Measurements from ENCODE around the gene LTB. TPM values are rescaled to one million over a fixed set of nuclear protein-coding genes. Genes with fewer than 3 reads are reported as not detected.

The LTB gene
- total and polyA plus RNA-seq, 2 donors from 2014 or later, result 6.6 to 18.5 TPM

GRCh38 chr6:31630177-31630934, 48.1 kb upstream of the LTB start:
- Histone ChIP-seq H3K27me3 (ENCODE audit: control insufficient read depth, insufficient read depth, low read length) (no peaks in the 10 kb centered on the region), H3K9ac (ENCODE audit: low read length in 3 of 3) (no peak overlapping the region), H3K4me1 (ENCODE audit: control insufficient read depth in 2 of 3, insufficient read depth in 2 of 3, low read depth in 1 of 3, low read length in 3 of 3) (no peaks in the 10 kb centered on the region), H3K27ac (ENCODE audit: low read depth in 2 of 2, low read length in 2 of 2) (no peak overlapping the region), H3K4me3 (ENCODE audit: low read length in 3 of 3) (no peak overlapping the region), H3K9me3 (ENCODE audit: control insufficient read depth in 2 of 3, insufficient read depth in 1 of 3, low read length in 3 of 3) (no peaks in the 10 kb centered on the region), H3K36me3 (ENCODE audit: control insufficient read depth in 2 of 3, insufficient read depth in 3 of 3, low read length in 3 of 3) (peaks cover 27 to 80% (median 43%) of the 10 kb centered on the region in 3 donors)
- TF ChIP-seq, protein P1, sequence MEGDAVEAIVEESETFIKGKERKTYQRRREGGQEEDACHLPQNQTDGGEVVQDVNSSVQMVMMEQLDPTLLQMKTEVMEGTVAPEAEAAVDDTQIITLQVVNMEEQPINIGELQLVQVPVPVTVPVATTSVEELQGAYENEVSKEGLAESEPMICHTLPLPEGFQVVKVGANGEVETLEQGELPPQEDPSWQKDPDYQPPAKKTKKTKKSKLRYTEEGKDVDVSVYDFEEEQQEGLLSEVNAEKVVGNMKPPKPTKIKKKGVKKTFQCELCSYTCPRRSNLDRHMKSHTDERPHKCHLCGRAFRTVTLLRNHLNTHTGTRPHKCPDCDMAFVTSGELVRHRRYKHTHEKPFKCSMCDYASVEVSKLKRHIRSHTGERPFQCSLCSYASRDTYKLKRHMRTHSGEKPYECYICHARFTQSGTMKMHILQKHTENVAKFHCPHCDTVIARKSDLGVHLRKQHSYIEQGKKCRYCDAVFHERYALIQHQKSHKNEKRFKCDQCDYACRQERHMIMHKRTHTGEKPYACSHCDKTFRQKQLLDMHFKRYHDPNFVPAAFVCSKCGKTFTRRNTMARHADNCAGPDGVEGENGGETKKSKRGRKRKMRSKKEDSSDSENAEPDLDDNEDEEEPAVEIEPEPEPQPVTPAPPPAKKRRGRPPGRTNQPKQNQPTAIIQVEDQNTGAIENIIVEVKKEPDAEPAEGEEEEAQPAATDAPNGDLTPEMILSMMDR (IDR thresholded peaks at IDR 0.05; ENCODE audit: borderline replicate concordance, extremely low read depth, insufficient read depth), result no peak
- FAIRE-seq (no peak), DNase-seq (no peak)
- intact Hi-C loops (cut with DNase I), result no loop called here

- Histone ChIP-seq H3K9me3 (ENCODE audit: control insufficient read depth in 2 of 3, insufficient read depth in 1 of 3, low read length in 3 of 3) (no peaks in the 10 kb centered on the region), H3K27me3 (ENCODE audit: control insufficient read depth, insufficient read depth, low read length) (no peaks in the 10 kb centered on the region), H3K4me3 (ENCODE audit: low read length in 3 of 3) (no peak overlapping the region), H3K9ac (ENCODE audit: low read length in 3 of 3) (no peak overlapping the region), H3K4me1 (ENCODE audit: control insufficient read depth in 2 of 3, insufficient read depth in 2 of 3, low read depth in 1 of 3, low read length in 3 of 3) (no peaks in the 10 kb centered on the region), H3K27ac (ENCODE audit: low read depth in 2 of 2, low read length in 2 of 2) (no peak overlapping the region), H3K36me3 (ENCODE audit: control insufficient read depth in 2 of 3, insufficient read depth in 3 of 3, low read length in 3 of 3) (peaks cover 30 to 79% (median 46%) of the 10 kb centered on the region in 3 donors)
- intact Hi-C loops (cut with DNase I), result no loop called here
- FAIRE-seq (no peak), DNase-seq (no peak)
- TF ChIP-seq, protein P1 (IDR thresholded peaks at IDR 0.05; ENCODE audit: borderline replicate concordance, extremely low read depth, insufficient read depth), result no peak
Observed at GRCh38 chr6:31629014-31629413, 46.8 kb upstream of the LTB start.

DNA sequence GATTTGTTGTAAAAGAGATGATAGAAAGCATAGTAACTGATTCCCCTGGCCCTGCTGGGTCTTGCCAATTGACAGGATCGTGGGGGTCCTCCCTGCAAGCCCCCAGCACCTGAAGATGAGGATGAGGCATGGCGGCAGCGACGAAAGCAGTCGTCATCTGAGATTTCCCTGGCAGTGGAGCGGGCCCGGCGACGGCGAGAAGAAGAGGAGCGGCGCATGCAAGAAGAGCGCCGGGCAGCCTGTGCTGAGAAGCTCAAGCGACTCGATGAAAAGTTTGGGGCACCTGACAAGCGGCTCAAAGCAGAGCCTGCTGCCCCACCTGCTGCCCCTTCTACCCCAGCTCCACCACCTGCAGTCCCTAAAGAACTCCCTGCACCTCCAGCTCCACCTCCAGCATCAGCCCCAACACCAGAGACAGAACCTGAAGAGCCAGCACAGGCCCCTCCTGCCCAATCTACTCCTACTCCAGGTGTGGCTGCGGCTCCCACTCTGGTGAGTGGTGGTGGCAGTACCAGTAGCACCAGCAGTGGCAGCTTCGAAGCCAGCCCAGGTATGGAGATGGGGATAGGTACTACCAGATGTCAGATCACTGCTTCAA, 45.6 kb upstream of the LTB start:
- Histone ChIP-seq H3K27ac (ENCODE audit: low read depth in 2 of 2, low read length in 2 of 2) (no peak overlapping the region), H3K9me3 (ENCODE audit: control insufficient read depth in 2 of 3, insufficient read depth in 1 of 3, low read length in 3 of 3) (no peaks in the 10 kb centered on the region), H3K9ac (ENCODE audit: low read length in 3 of 3) (no peak overlapping the region), H3K4me3 (ENCODE audit: low read length in 3 of 3) (no peak overlapping the region), H3K36me3 (ENCODE audit: control insufficient read depth in 2 of 3, insufficient read depth in 3 of 3, low read length in 3 of 3) (peaks cover 30 to 78% (median 50%) of the 10 kb centered on the region in 3 donors), H3K4me1 (ENCODE audit: control insufficient read depth in 2 of 3, insufficient read depth in 2 of 3, low read depth in 1 of 3, low read length in 3 of 3) (no peaks in the 10 kb centered on the region), H3K27me3 (ENCODE audit: control insufficient read depth, insufficient read depth, low read length) (no peaks in the 10 kb centered on the region)
- no peak for DNase-seq
- TF ChIP-seq, protein P1 (IDR thresholded peaks at IDR 0.05; ENCODE audit: borderline replicate concordance, extremely low read depth, insufficient read depth), result no peak
- intact Hi-C loops (cut with DNase I), result no loop called here
- no peak for FAIRE-seq

Measured in kidney (tissue), 14 donors.